GM12873 (cell line): ENCODE results near the gene LARGE2.

Experiments
- TF ChIP-seq, protein P1 (sequence below): IDR thresholded peaks from 2 replicates; pipeline ENCODE4 v1.5.1; 2012; ENCODE audit warnings: low read depth, mild to moderate bottlenecking, moderate library complexity, low read length, control low read depth; ENCODE audit not compliant: insufficient read depth; ENCODE audit errors: missing control alignments

Gene LARGE2

DNA sequence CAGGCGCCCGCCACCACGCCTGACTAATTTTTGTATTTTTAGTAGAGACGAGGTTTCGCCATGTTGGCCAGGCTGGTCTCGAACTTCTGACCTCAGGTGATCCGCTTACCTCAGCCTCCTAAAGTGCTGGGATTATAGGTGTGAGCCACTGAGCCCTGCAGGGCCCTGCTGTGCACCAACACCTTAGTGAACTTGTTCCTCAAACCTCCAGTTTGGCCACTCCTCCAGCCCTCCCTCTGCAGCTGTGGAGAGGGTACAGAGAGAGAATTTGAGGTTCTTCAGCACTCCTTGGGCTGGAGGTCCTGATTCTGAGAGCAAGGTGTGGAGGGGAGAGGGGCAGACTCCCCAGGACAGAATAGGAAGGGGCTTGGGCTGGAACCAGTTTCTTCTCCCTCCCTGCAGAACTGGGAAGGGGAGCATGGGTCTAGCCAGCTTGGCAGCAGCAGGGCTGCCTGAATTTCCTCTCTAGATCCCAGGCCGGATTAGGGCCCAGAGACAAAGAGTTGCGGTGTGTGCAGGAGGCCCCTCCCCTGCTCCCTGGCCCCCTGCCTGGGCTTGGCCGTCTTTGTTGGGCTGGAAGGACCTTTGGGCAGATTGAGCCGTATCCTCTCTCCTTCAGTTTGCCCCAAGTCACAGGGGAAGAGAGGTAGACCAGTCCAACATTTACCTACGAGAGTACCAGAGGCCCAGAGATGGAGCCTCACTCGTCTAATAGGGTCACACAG lies 2.5 kb upstream of the LARGE2 start:
- TF ChIP-seq, protein P1, sequence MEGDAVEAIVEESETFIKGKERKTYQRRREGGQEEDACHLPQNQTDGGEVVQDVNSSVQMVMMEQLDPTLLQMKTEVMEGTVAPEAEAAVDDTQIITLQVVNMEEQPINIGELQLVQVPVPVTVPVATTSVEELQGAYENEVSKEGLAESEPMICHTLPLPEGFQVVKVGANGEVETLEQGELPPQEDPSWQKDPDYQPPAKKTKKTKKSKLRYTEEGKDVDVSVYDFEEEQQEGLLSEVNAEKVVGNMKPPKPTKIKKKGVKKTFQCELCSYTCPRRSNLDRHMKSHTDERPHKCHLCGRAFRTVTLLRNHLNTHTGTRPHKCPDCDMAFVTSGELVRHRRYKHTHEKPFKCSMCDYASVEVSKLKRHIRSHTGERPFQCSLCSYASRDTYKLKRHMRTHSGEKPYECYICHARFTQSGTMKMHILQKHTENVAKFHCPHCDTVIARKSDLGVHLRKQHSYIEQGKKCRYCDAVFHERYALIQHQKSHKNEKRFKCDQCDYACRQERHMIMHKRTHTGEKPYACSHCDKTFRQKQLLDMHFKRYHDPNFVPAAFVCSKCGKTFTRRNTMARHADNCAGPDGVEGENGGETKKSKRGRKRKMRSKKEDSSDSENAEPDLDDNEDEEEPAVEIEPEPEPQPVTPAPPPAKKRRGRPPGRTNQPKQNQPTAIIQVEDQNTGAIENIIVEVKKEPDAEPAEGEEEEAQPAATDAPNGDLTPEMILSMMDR = no peak

- TF ChIP-seq, protein P1 = no peak
Measured at GRCh38 chr11:45920531-45921477, 1.7 kb upstream of the LARGE2 start.

- TF ChIP-seq, protein P1 = no peak
Measured at GRCh38 chr11:45921561-45922424, 663 bp upstream of the LARGE2 start.

- TF ChIP-seq, protein P1 = no peak
Measured at GRCh38 chr11:45924036-45924915, 1.8 kb downstream of the LARGE2 start.

- TF ChIP-seq, protein P1 = no peak
Measured at GRCh38 chr11:45924927-45925326, 2.5 kb downstream of the LARGE2 start.

DNA sequence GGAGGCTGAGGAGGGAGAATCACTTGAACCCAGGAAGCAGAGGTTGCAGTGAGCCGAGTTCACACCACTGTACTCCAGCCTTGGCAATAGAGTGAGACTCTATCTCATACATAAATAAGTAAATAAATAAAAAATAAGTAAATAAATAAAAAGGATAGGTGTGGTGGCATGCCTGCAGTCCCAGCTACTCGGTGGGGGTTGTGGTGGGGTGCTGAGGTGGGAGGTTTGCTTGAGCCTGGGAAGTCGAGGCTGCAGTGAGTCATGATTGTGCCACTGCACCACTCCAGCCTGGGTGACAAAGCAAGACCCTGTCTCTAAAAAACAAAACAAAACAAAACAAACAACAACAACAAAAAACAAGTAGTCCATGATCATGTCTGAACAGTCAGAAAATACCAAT lies 3.1 kb downstream of the LARGE2 start:
- TF ChIP-seq, protein P1 = no peak
